Measurements from ENCODE around the gene LRRC40. TPM values are rescaled to one million over a fixed set of nuclear protein-coding genes. Genes with fewer than 3 reads are reported as not detected.
"Not testable (repeated sequence)": the region's sequence is repeated elsewhere in the genome, so short reads cannot be mapped to it uniquely, and the experiment has no call there.

The LRRC40 gene
- total and polyA plus RNA-seq, 2 experiments from 2014 or later = 15.7 to 24.1 TPM

DNA sequence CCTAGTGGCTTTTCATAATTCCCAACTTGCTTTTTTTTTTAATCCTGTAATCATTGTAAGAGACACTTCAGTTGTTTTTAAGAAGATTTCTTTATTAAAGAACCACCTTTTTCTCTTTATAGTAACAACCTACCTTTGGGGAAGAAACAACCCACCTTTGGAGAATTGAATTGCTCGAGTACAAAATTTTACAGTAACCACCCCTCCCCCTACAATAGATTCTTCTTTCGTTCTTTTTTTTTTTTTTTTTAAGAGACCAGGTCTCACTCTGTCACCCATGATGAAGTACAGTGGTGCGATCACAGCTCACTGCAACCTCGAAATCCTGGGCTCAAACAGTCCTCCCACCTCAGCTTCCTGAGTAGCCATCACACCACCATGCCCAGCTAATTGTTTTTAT is 2.1 kb upstream of the LRRC40 start:
- Histone ChIP-seq H3K27me3 (replicated peaks; ENCODE audit: insufficient read depth) (no peaks in the 10 kb centered on the region), H3K27ac (no peak overlapping the region), H3K9me2 (ENCODE audit: insufficient read depth) (no peaks in the 10 kb centered on the region), H4K20me1 (ENCODE audit: insufficient read depth) (peaks cover 4% of the 10 kb centered on the region; the same call in 1 of the 2 replicates), H3K9ac (peak overlapping the region; percentile 97; the same call in 1 of the 2 replicates), H3K4me3 (peak overlapping the region; percentile 98), H3K79me2 (ENCODE audit: insufficient read depth) (peaks cover 97% of the 10 kb centered on the region), H3K36me3 (ENCODE audit: low read depth) (no peaks in the 10 kb centered on the region), H2AFZ (no peak overlapping the region), H3K4me2 (ENCODE audit: unreplicated experiment) (peak overlapping the region; percentile 96), H3F3A (ENCODE audit: insufficient read depth) (peaks cover 23% of the 10 kb centered on the region), H3K4me1 (ENCODE audit: insufficient read depth) (peaks cover 59% of the 10 kb centered on the region), H3K9me3 (ENCODE audit: low read depth) (no peaks in the 10 kb centered on the region)
- TF ChIP-seq EZH2phosphoT487 (IDR thresholded peaks at IDR 0.05; ENCODE audit: insufficient read depth, low read depth) (no peak), EZH2 (IDR thresholded peaks at IDR 0.05; ENCODE audit: insufficient read depth, poor library complexity, severe bottlenecking) (no peak)
- DNase-seq = no peak
- 96 to 100% methylated on average over 4 of the region's 4 CpGs for WGBS, 2 experiments (ENCODE audit: low coverage in 1 of 2, low lambda C conversion rate in 2 of 2, missing lambda C conversion rate in 2 of 2)
- in situ Hi-C loops (cut with MboI) = no loop called here

DNA sequence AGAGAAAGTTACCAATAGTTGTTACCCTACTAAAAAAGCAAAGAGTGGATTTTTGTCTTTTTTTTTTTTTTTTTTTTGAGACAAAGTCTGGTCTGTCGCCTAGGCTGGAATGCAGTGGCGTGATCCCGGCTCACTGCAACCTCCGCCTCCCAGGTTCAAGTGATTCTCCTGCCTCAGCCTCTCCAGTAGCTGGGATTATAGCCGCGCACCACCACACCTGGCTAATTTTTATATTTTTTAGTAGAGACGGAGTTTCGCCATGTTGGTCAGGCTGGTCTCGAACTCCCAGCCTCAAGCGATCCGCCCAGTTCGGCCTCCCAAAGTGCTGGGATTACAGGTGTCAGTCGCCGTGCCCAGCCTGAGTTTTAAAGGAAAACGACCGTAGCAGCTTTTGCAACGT is 1.5 kb upstream of the LRRC40 start:
- peaks cover 22% of the 10 kb centered on the region for H3F3A ChIP-seq (ENCODE audit: insufficient read depth)
- H3K27me3 ChIP-seq (replicated peaks; ENCODE audit: insufficient read depth); H3K9me2 ChIP-seq (ENCODE audit: insufficient read depth); H2AFZ ChIP-seq; DNase-seq; H3K36me3 ChIP-seq (ENCODE audit: low read depth); in situ Hi-C loops (cut with MboI); H3K9me3 ChIP-seq (ENCODE audit: low read depth); H4K20me1 ChIP-seq (ENCODE audit: insufficient read depth): not testable (repeated sequence)
- 71 to 72% methylated on average over 17 of the region's 17 CpGs for WGBS, 2 experiments (ENCODE audit: low coverage in 1 of 2, low lambda C conversion rate in 2 of 2, missing lambda C conversion rate in 2 of 2)
- H3K27ac ChIP-seq = peak overlapping the region; percentile 90
- peak overlapping the region; percentile 96 for H3K4me2 ChIP-seq (ENCODE audit: unreplicated experiment)
- H3K4me3 ChIP-seq = peak overlapping the region; percentile 98
- H3K79me2 ChIP-seq (ENCODE audit: insufficient read depth) = peaks cover 97% of the 10 kb centered on the region
- H3K9ac ChIP-seq = peak overlapping the region; percentile 97
- peaks cover 58% of the 10 kb centered on the region for H3K4me1 ChIP-seq (ENCODE audit: insufficient read depth)

DNA sequence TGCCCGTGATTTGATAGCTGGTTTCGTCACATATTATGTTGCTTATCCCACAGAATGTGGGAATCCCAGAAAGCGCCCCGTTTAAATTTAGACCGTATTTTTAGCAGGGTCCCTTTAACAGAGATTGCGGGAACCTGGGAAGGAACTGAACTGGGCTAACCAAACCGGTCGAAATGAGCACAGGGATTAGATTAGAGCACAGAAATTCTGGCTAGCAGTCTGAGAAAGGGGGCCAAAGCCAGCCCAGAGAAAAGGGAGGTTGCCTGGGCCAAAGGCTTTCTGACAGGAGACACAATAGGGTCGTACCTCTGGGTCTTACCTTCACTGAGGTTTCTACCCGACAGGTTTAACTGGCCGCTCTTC is 327 bp downstream of the LRRC40 start:
- 1% methylated on average over 11 of the region's 11 CpGs for WGBS, 2 experiments (ENCODE audit: low coverage in 1 of 2, low lambda C conversion rate in 2 of 2, missing lambda C conversion rate in 2 of 2)
- H3K9me3 ChIP-seq (ENCODE audit: low read depth) = no peaks in the 10 kb centered on the region
- in situ Hi-C loops (cut with MboI) = no loop called here
- H3K79me2 ChIP-seq (ENCODE audit: insufficient read depth) = peaks cover 97% of the 10 kb centered on the region
- H3K9ac ChIP-seq = peak overlapping the region; percentile 97
- H3K9me2 ChIP-seq (ENCODE audit: insufficient read depth) = no peaks in the 10 kb centered on the region
- no peaks in the 10 kb centered on the region for H3K36me3 ChIP-seq (ENCODE audit: low read depth)
- peaks cover 40% of the 10 kb centered on the region for H3K4me1 ChIP-seq (ENCODE audit: insufficient read depth)
- peak; percentile 41 for DNase-seq
- peak overlapping the region; percentile 98 for H2AFZ ChIP-seq
- no peaks in the 10 kb centered on the region for H3K27me3 ChIP-seq (replicated peaks; ENCODE audit: insufficient read depth)
- peak overlapping the region; percentile 90 for H3K27ac ChIP-seq
- H3K4me3 ChIP-seq = peak overlapping the region; percentile 98
- peaks cover 10% of the 10 kb centered on the region for H3F3A ChIP-seq (ENCODE audit: insufficient read depth)
- no peak for TF ChIP-seq EZH2 (IDR thresholded peaks at IDR 0.05; ENCODE audit: insufficient read depth, poor library complexity, severe bottlenecking)
- TF ChIP-seq EZH2phosphoT487 (IDR thresholded peaks at IDR 0.05; ENCODE audit: insufficient read depth, low read depth) = no peak
- peak overlapping the region; percentile 96 for H3K4me2 ChIP-seq (ENCODE audit: unreplicated experiment)
- H4K20me1 ChIP-seq (ENCODE audit: insufficient read depth) = no peaks in the 10 kb centered on the region

DNA sequence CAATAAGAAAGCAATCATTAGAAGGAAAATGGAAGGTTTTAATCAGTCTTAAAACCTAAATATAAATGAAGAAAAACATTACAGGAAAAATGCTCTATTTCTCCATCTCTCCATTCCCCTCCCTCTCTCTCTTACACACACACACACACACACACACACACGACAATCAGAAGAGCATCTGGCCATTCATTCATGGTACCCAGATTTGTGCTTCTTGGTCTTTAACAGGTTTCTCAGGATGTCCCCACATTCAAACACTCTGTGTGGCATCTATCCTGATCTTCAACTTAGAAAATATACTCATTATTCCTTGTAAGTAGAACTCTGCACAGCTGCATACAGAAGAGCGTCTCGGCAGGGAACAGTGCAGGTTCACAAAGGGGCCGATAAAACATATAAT is 779 bp downstream of the LRRC40 start:
- Histone ChIP-seq H3K27ac (peak overlapping the region; percentile 90), H3K9ac (peak overlapping the region; percentile 97), H3K79me2 (ENCODE audit: insufficient read depth) (peaks cover 97% of the 10 kb centered on the region), H3K4me1 (ENCODE audit: insufficient read depth) (peaks cover 37% of the 10 kb centered on the region), H3K4me2 (ENCODE audit: unreplicated experiment) (peak overlapping the region; percentile 96), H3F3A (ENCODE audit: insufficient read depth) (peaks cover 10% of the 10 kb centered on the region), H3K36me3 (ENCODE audit: low read depth) (no peaks in the 10 kb centered on the region), H3K9me3 (ENCODE audit: low read depth) (no peaks in the 10 kb centered on the region), H4K20me1 (ENCODE audit: insufficient read depth) (no peaks in the 10 kb centered on the region), H3K4me3 (peak overlapping the region; percentile 98), H3K9me2 (ENCODE audit: insufficient read depth) (no peaks in the 10 kb centered on the region), H2AFZ (peak overlapping the region; percentile 98), H3K27me3 (replicated peaks; ENCODE audit: insufficient read depth) (no peaks in the 10 kb centered on the region)
- no peak for TF ChIP-seq EZH2 (IDR thresholded peaks at IDR 0.05; ENCODE audit: insufficient read depth, poor library complexity, severe bottlenecking)
- no peak for TF ChIP-seq EZH2phosphoT487 (IDR thresholded peaks at IDR 0.05; ENCODE audit: insufficient read depth, low read depth)
- DNase-seq = peak; percentile 42
- 0 to 3% methylated on average over 4 of the region's 4 CpGs for WGBS, 2 experiments (ENCODE audit: low coverage in 1 of 2, low lambda C conversion rate in 2 of 2, missing lambda C conversion rate in 2 of 2)
- in situ Hi-C loops (cut with MboI) = no loop called here

DNA sequence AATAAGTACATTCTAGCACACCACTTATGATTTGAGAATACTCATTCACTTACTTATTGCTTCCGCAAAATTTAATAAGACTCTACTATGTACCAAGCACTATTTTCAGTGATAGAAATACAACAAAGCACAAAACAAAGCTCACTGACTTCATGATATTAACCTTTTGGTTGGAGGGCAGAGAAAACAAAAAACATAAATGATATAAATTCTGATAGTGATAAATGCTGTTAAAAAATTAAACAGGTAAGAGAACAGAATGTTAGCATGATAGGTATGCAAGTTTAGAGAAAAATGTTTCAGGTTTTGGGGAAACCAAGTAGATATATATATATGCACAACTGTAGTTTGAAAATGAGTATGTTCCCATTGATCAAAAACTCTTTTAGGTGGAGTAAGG is 1.2 kb downstream of the LRRC40 start:
- TF ChIP-seq EZH2phosphoT487 (IDR thresholded peaks at IDR 0.05; ENCODE audit: insufficient read depth, low read depth) = no peak
- no peak for TF ChIP-seq EZH2 (IDR thresholded peaks at IDR 0.05; ENCODE audit: insufficient read depth, poor library complexity, severe bottlenecking)
- no peak for DNase-seq
- H3K36me3 ChIP-seq (ENCODE audit: low read depth) = no peaks in the 10 kb centered on the region
- no peaks in the 10 kb centered on the region for H3K9me2 ChIP-seq (ENCODE audit: insufficient read depth)
- H3K4me3 ChIP-seq = peak overlapping the region; percentile 98
- in situ Hi-C loops (cut with MboI) = no loop called here
- WGBS, 2 experiments (ENCODE audit: low coverage in 1 of 2, low lambda C conversion rate in 2 of 2, missing lambda C conversion rate in 2 of 2) = 58 to 61% methylated on average over 1 of the region's 1 CpG
- H3K9me3 ChIP-seq (ENCODE audit: low read depth) = no peaks in the 10 kb centered on the region
- peaks cover 97% of the 10 kb centered on the region for H3K79me2 ChIP-seq (ENCODE audit: insufficient read depth)
- H2AFZ ChIP-seq = peak overlapping the region; percentile 98
- H3K27me3 ChIP-seq (replicated peaks; ENCODE audit: insufficient read depth) = no peaks in the 10 kb centered on the region
- no peaks in the 10 kb centered on the region for H4K20me1 ChIP-seq (ENCODE audit: insufficient read depth)
- H3K9ac ChIP-seq = peak overlapping the region; percentile 97
- H3F3A ChIP-seq (ENCODE audit: insufficient read depth) = peaks cover 10% of the 10 kb centered on the region
- peaks cover 37% of the 10 kb centered on the region for H3K4me1 ChIP-seq (ENCODE audit: insufficient read depth)
- H3K4me2 ChIP-seq (ENCODE audit: unreplicated experiment) = peak overlapping the region; percentile 96
- no peak overlapping the region for H3K27ac ChIP-seq
